H1 (cell line): ENCODE results near the gene NFKBIZ. TPM values are rescaled to one million over a fixed set of nuclear protein-coding genes. Genes with fewer than 3 reads are reported as not detected.

ENCODE experiments used
- CHD1 ChIP-seq: IDR thresholded peaks from 2 replicates; pipeline ENCODE4 v1.6.1; 2012; ENCODE audit warnings: low read depth, low read length, improper control_type of control experiment
- polyA plus RNA-seq, 7 experiments: library from polyadenylated mRNA; depleted of rRNA in 3 of 7; stranded (reverse) in 5 of 7; unstranded in 2 of 7; fragments of >200 nt in 5 of 7; fragments of 200-250 nt in 2 of 7; gene quantifications; 1 replicate in 5 of 7; 2 replicates in 1 of 7; 4 replicates in 1 of 7; pipeline versions ENCODE4 v1.2.1 to v1.2.3, GENCODE V29; 2011 to 2013; ENCODE audit warnings: missing spikeins in 2 of 7, mixed read lengths in 2 of 7
- total RNA-seq: library from RNA; stranded (reverse); fragmentation: NEBNext Ultra II Directional; extraction: Animal tissue kit (Norgen Biotek cat#: 25700); gene quantifications from 2 replicates; pipeline ENCODE4 v1.2.1, GENCODE V29; 2021
- TF ChIP-seq, protein P1 (sequence below): IDR thresholded peaks from 2 replicates; pipeline ENCODE4 v1.6.1; 2012; ENCODE audit warnings: low read length, inconsistent platforms

NFKBIZ gene
- total and polyA plus RNA-seq, 2 of the 8 experiments (the other 6 are each of a cell fraction or from before 2014, with no cell fraction given), result 7.2 to 24.5 TPM

DNA sequence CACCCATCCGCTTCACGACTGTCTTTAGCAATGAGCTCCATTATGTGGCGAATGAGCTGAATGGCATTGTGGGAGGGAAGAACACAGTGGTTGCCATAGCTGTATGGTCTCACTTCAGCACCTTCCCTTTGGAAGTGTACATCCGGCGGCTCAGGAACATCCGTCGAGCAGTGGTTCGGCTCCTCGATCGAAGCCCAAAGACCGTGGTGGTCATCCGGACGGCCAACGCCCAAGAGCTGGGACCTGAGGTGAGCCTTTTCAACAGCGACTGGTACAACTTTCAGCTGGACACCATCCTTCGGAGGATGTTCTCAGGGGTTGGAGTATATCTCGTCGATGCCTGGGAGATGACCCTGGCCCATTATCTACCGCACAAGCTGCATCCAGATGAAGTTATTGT lies 27.8 kb upstream of the NFKBIZ start (continued):
- TF ChIP-seq, protein P1, sequence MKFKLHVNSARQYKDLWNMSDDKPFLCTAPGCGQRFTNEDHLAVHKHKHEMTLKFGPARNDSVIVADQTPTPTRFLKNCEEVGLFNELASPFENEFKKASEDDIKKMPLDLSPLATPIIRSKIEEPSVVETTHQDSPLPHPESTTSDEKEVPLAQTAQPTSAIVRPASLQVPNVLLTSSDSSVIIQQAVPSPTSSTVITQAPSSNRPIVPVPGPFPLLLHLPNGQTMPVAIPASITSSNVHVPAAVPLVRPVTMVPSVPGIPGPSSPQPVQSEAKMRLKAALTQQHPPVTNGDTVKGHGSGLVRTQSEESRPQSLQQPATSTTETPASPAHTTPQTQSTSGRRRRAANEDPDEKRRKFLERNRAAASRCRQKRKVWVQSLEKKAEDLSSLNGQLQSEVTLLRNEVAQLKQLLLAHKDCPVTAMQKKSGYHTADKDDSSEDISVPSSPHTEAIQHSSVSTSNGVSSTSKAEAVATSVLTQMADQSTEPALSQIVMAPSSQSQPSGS, result no peak
- no peak for TF ChIP-seq CHD1
